Measurements from ENCODE around the gene SEMA4A. TPM values are rescaled to one million over a fixed set of nuclear protein-coding genes. Genes with fewer than 3 reads are reported as not detected.

The SEMA4A gene
- total and polyA plus RNA-seq, 2 of the 8 experiments (the other 6 are each of a cell fraction or from before 2014, with no cell fraction given): 7.3 to 10.6 TPM

GRCh38 chr1:156108057-156108456 is 45.3 kb upstream of the SEMA4A start (continued):
- TF ChIP-seq CHD7 (IDR thresholded peaks at IDR 0.05; ENCODE audit: insufficient replicate concordance, low read length): no peak
- no peak for TF ChIP-seq TAF1 (IDR thresholded peaks at IDR 0.05; ENCODE audit: low read depth, low read length)
- no peak for TF ChIP-seq RBBP5 (IDR thresholded peaks at IDR 0.05; ENCODE audit: borderline replicate concordance, low read depth, low read length)
- TF ChIP-seq FOSL1 (IDR thresholded peaks at IDR 0.05; ENCODE audit: insufficient read depth, low read depth, low read length): no peak
